ENCODE measurements around the gene NRXN3. TPM values are rescaled to one million over a fixed set of nuclear protein-coding genes. Genes with fewer than 3 reads are reported as not detected.

NRXN3 gene
- total RNA-seq, 4 donors from 2014 or later = 0.56 to 1.6 (median 1.1) TPM

GRCh38 chr14:79570648-79571047 is 1400.5 kb downstream of the NRXN3 start:
- Histone ChIP-seq H3K27me3 (no peaks in the 10 kb centered on the region), H3K9me3 (no peaks in the 10 kb centered on the region), H3K36me3 (no peaks in the 10 kb centered on the region), H3K4me3 (replicated peaks in 1 of 3) (no peak overlapping the region), H3K27ac (no peak overlapping the region), H3K4me1 (no peaks in the 10 kb centered on the region)
- intact Hi-C loops (cut with DNase I) = no loop called here
- TF ChIP-seq POLR2A (IDR thresholded peaks at IDR 0.05) = no peak
- TF ChIP-seq, protein P1, sequence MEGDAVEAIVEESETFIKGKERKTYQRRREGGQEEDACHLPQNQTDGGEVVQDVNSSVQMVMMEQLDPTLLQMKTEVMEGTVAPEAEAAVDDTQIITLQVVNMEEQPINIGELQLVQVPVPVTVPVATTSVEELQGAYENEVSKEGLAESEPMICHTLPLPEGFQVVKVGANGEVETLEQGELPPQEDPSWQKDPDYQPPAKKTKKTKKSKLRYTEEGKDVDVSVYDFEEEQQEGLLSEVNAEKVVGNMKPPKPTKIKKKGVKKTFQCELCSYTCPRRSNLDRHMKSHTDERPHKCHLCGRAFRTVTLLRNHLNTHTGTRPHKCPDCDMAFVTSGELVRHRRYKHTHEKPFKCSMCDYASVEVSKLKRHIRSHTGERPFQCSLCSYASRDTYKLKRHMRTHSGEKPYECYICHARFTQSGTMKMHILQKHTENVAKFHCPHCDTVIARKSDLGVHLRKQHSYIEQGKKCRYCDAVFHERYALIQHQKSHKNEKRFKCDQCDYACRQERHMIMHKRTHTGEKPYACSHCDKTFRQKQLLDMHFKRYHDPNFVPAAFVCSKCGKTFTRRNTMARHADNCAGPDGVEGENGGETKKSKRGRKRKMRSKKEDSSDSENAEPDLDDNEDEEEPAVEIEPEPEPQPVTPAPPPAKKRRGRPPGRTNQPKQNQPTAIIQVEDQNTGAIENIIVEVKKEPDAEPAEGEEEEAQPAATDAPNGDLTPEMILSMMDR (IDR thresholded peaks at IDR 0.05) = no peak
- no peak for DNase-seq
- 91 to 97% methylated on average over 1 of the region's 1 CpG for whole genome bisulfite sequencing, 2 donors

GRCh38 chr14:79571366-79571765 is 1401.2 kb downstream of the NRXN3 start:
- H3K36me3 ChIP-seq = no peaks in the 10 kb centered on the region
- intact Hi-C loops (cut with DNase I) = no loop called here
- H3K4me3 ChIP-seq (replicated peaks in 1 of 3) = no peak overlapping the region
- TF ChIP-seq, protein P1 (IDR thresholded peaks at IDR 0.05) = no peak
- TF ChIP-seq POLR2A (IDR thresholded peaks at IDR 0.05) = no peak
- H3K4me1 ChIP-seq = no peaks in the 10 kb centered on the region
- DNase-seq = no peak
- H3K27ac ChIP-seq = no peak overlapping the region
- WGBS, 2 donors = 40 to 41% methylated on average over 4 of the region's 4 CpGs
- H3K27me3 ChIP-seq = no peaks in the 10 kb centered on the region
- no peaks in the 10 kb centered on the region for H3K9me3 ChIP-seq

DNA sequence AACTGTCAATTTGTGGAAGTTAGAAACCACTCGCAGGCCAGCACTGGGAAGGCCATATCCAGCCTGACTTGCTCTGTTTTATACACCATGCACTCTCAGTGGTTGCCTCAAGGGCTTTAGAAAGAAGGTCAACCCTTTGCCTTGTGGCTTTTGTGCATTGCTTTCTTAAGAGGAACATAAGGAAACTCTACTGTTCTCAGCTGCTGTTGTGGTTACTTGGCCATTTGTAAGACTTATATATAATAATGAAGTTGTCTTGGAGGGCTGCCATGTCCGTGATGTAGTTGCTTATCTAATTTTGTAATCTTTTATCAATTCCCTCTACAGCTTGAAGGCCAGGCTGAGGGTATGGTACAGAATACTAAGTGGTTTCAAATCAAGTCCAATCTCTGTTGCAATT is 1403.3 kb downstream of the NRXN3 start:
- Histone ChIP-seq H3K27me3 (no peaks in the 10 kb centered on the region), H3K27ac (no peak overlapping the region), H3K9me3 (no peaks in the 10 kb centered on the region), H3K4me3 (replicated peaks in 1 of 3) (no peak overlapping the region), H3K36me3 (no peaks in the 10 kb centered on the region), H3K4me1 (no peaks in the 10 kb centered on the region)
- TF ChIP-seq, protein P1 (IDR thresholded peaks at IDR 0.05) = no peak
- no peak for TF ChIP-seq POLR2A (IDR thresholded peaks at IDR 0.05)
- no peak for DNase-seq
- WGBS, 2 donors = 79 to 86% methylated on average over 2 of the region's 2 CpGs
- intact Hi-C loops (cut with DNase I) = no loop called here

- DNase-seq = no peak
- 21 to 24% methylated on average over 4 of the region's 4 CpGs for WGBS, 2 donors
- intact Hi-C loops (cut with DNase I) = no loop called here
- Histone ChIP-seq H3K36me3 (no peaks in the 10 kb centered on the region), H3K4me1 (no peaks in the 10 kb centered on the region), H3K4me3 (replicated peaks in 1 of 3) (no peak overlapping the region), H3K27me3 (no peaks in the 10 kb centered on the region), H3K27ac (no peak overlapping the region), H3K9me3 (no peaks in the 10 kb centered on the region)
- TF ChIP-seq, protein P1 (IDR thresholded peaks at IDR 0.05) = no peak
- TF ChIP-seq POLR2A (IDR thresholded peaks at IDR 0.05) = no peak
Observed at GRCh38 chr14:79575032-79575431, 1404.9 kb downstream of the NRXN3 start.

- 68 to 69% methylated on average over 4 of the region's 4 CpGs for WGBS, 2 donors
- no peaks in the 10 kb centered on the region for H3K36me3 ChIP-seq
- H3K27me3 ChIP-seq = no peaks in the 10 kb centered on the region
- intact Hi-C loops (cut with DNase I) = no loop called here
- H3K4me1 ChIP-seq = no peaks in the 10 kb centered on the region
- DNase-seq = no peak
- TF ChIP-seq, protein P1 (IDR thresholded peaks at IDR 0.05) = no peak
- TF ChIP-seq POLR2A (IDR thresholded peaks at IDR 0.05) = no peak
- H3K27ac ChIP-seq = no peak overlapping the region
- H3K4me3 ChIP-seq (replicated peaks in 1 of 3) = no peak overlapping the region
- H3K9me3 ChIP-seq = no peaks in the 10 kb centered on the region
Observed at GRCh38 chr14:79576424-79576823, 1406.3 kb downstream of the NRXN3 start.
